ENCODE data around the gene LBH. TPM values are rescaled to one million over a fixed set of nuclear protein-coding genes. Genes with fewer than 3 reads are reported as not detected.

LBH gene
- polyA plus RNA-seq, 1 donor: 32.6 TPM

DNA sequence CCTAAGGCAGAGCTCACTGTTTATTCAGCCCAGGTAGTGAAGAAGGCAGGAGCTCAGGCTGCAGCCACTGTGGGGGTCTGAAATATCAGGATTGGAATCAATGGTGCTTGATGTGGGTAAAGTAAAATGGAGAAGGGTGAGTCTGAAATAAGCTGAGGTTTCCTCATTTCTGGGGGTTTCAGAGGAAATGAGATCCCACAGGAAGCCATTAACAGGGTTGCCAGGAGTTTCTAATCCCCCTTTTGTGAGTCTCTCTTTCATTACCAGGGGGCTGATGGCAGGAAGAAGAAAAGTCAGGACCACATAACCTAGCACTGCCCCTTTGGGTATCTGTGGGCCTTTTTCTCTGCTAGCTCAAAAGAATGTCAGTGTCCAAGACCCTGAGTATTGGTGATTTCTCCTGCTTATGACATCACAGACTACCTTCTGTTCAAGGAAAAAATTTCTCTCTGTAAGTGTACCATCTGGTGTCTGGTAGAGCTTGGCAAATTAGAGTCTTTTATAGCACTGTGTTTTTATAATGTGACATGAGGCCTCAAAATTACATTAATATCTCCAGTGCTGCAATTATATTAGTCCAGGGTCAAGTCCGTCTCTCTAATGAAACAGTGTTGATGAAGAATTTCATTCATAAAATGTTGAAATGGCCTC lies 56.0 kb downstream of the LBH start:
- no peaks in the 10 kb centered on the region for H3K36me3 ChIP-seq (ENCODE audit: control insufficient read depth, insufficient read depth, low read length)
- no peaks in the 10 kb centered on the region for H3K27me3 ChIP-seq (ENCODE audit: control insufficient read depth, insufficient read depth, low read length)
- no peak overlapping the region for H3K27ac ChIP-seq (ENCODE audit: low read length)
- no peak for DNase-seq
- H3K9me3 ChIP-seq (ENCODE audit: control insufficient read depth, low read depth, low read length): no peaks in the 10 kb centered on the region
- no CpG with 5 or more reads among the region's 1 CpG for WGBS (ENCODE audit: insufficient coverage, low lambda C conversion rate)
- no peak overlapping the region for H3K4me3 ChIP-seq (ENCODE audit: low read length)
- no peaks in the 10 kb centered on the region for H3K4me1 ChIP-seq (ENCODE audit: control insufficient read depth, insufficient read depth, low read length)

DNA sequence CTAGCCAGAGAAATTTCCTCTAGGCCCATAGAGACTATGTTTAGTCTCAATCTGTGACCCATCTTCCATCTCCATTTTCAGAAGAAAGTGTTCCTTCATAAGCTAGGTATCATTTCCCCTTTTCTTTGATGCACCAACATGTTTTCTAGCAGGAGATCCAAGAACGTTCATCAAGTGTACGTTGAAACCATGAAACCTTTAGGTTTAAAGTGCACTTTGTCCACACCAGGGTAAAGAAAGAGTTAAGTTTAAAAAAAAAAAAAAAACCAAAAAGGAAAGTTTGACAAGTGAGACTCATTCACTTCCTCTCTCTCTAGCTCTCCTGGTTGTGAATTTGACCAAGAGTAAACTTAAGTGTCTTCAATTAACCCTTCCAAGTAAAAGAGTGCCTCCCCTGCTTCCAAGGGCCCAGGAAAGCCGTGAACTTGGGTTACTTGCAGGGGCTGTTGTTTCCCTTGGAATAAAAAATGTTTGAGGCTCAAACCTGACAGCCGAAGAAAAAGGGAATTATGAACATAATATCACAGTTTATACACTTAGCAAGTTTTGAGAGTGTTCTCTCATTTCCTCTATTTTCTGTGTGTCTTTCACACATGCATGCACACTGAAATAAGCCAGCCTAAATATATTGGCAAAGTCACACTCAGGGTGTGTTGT lies 56.7 kb downstream of the LBH start:
- WGBS (ENCODE audit: insufficient coverage, low lambda C conversion rate): 82% methylated on average over 2 of the region's 4 CpGs
- Histone ChIP-seq H3K4me1 (ENCODE audit: control insufficient read depth, insufficient read depth, low read length) (no peaks in the 10 kb centered on the region), H3K36me3 (ENCODE audit: control insufficient read depth, insufficient read depth, low read length) (no peaks in the 10 kb centered on the region), H3K4me3 (ENCODE audit: low read length) (no peak overlapping the region), H3K27me3 (ENCODE audit: control insufficient read depth, insufficient read depth, low read length) (no peaks in the 10 kb centered on the region), H3K9me3 (ENCODE audit: control insufficient read depth, low read depth, low read length) (no peaks in the 10 kb centered on the region), H3K27ac (ENCODE audit: low read length) (no peak overlapping the region)
- DNase-seq: no peak

DNA sequence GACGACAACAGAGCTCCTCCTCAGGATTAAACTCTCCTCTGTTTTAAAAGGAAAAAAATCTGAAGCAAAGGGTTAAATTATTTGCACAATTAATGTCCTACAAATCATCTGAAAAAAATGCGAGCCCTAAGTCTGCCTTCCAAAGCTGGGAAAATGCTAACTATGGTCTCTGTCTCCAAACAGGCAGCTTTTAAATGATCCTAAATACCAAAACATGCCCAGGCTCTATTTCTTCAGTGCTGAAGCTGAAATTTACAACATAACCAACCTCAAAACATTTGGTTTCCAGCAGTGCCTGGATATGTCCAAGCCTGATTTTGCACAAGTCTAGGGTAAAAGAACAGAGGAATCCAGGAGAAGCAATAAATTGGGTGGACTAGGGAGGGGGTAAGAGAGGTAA lies 57.2 kb downstream of the LBH start:
- no CpG with 5 or more reads among the region's 2 CpGs for WGBS (ENCODE audit: insufficient coverage, low lambda C conversion rate)
- Histone ChIP-seq H3K27me3 (ENCODE audit: control insufficient read depth, insufficient read depth, low read length) (no peaks in the 10 kb centered on the region), H3K9me3 (ENCODE audit: control insufficient read depth, low read depth, low read length) (no peaks in the 10 kb centered on the region), H3K4me1 (ENCODE audit: control insufficient read depth, insufficient read depth, low read length) (no peaks in the 10 kb centered on the region), H3K27ac (ENCODE audit: low read length) (no peak overlapping the region), H3K4me3 (ENCODE audit: low read length) (no peak overlapping the region), H3K36me3 (ENCODE audit: control insufficient read depth, insufficient read depth, low read length) (no peaks in the 10 kb centered on the region)
- no peak for DNase-seq

DNA sequence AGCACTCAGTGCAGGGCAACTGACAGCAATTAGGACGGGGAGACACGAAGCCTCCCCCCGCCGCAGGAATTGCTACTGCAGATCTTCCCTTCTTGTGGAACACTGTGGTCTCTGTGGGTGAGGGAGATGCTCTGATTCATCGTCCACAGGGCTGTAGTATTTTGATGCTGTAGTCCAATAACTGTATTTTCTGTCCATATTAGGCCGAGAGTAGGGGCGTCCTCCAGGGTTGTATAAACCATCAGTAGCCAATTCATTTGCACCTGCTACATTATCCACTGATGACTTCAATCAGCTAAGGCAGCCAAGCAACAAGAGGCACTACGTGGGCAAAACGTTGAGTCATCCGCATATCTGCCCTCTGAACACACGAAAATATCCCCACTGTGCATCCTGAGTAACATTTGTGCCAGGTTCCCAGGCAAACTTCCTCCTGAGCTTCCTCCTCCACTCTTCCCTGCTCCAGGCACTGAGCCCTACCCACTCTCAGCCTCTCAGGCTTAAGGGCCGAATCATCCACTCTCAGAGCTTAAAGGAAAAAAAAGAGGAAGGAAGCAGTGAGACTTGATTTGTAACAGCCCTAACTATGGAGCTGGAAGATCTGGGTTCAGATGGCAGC lies 62.1 kb downstream of the LBH start:
- WGBS (ENCODE audit: insufficient coverage, low lambda C conversion rate): no CpG with 5 or more reads among the region's 12 CpGs
- no peak overlapping the region for H3K4me3 ChIP-seq (ENCODE audit: low read length)
- DNase-seq: no peak
- H3K36me3 ChIP-seq (ENCODE audit: control insufficient read depth, insufficient read depth, low read length): no peaks in the 10 kb centered on the region
- no peaks in the 10 kb centered on the region for H3K9me3 ChIP-seq (ENCODE audit: control insufficient read depth, low read depth, low read length)
- H3K27ac ChIP-seq (ENCODE audit: low read length): no peak overlapping the region
- no peaks in the 10 kb centered on the region for H3K4me1 ChIP-seq (ENCODE audit: control insufficient read depth, insufficient read depth, low read length)
- H3K27me3 ChIP-seq (ENCODE audit: control insufficient read depth, insufficient read depth, low read length): no peaks in the 10 kb centered on the region

DNA sequence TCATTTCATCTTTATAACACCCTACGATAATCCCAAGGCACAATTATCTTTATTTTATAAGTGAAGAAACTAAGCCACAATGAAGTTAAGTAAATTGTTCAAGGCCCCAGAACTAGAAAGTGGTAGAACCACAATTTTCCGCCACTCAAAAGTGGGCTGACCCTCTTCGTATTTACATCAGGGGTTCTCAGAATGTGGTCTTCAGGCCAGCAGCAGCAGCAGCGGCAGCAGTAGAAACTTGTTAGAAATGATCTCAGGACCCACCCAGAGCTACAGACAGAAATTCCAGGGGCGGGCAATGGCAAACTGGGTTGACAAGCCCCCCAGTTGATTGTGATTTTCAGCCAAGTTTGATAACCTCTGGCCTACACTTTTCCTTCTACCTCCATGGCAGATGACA lies 62.8 kb downstream of the LBH start:
- Histone ChIP-seq H3K9me3 (ENCODE audit: control insufficient read depth, low read depth, low read length) (no peaks in the 10 kb centered on the region), H3K27ac (ENCODE audit: low read length) (no peak overlapping the region), H3K4me3 (ENCODE audit: low read length) (no peak overlapping the region), H3K4me1 (ENCODE audit: control insufficient read depth, insufficient read depth, low read length) (no peaks in the 10 kb centered on the region), H3K27me3 (ENCODE audit: control insufficient read depth, insufficient read depth, low read length) (no peaks in the 10 kb centered on the region), H3K36me3 (ENCODE audit: control insufficient read depth, insufficient read depth, low read length) (no peaks in the 10 kb centered on the region)
- no peak for DNase-seq
- WGBS (ENCODE audit: insufficient coverage, low lambda C conversion rate): 80% methylated on average over 1 of the region's 5 CpGs

DNA sequence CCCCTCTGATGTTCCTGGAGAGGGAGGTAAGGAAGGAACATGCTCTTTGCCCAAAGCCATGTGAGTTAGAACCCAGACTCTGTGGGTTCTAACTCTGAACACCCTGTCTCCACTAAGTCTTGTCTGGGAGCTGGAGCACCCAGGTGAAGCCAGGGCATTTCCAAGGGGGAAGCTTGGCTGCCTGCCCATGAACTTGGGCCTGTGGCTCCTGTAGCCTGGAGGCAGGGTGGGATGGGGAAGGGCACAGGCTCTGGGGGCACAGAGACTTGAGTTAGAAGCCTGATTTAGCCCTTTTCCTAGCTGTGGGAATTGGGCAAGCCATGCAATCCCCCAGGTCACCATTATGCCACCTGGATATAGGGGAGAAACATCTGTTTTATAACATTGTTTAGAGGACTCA lies 65.2 kb downstream of the LBH start:
- H3K27ac ChIP-seq (ENCODE audit: low read length): no peak overlapping the region
- H3K9me3 ChIP-seq (ENCODE audit: control insufficient read depth, low read depth, low read length): no peaks in the 10 kb centered on the region
- H3K4me1 ChIP-seq (ENCODE audit: control insufficient read depth, insufficient read depth, low read length): peaks cover 3% of the 10 kb centered on the region
- DNase-seq: no peak
- H3K27me3 ChIP-seq (ENCODE audit: control insufficient read depth, insufficient read depth, low read length): no peaks in the 10 kb centered on the region
- H3K36me3 ChIP-seq (ENCODE audit: control insufficient read depth, insufficient read depth, low read length): no peaks in the 10 kb centered on the region
- no peak overlapping the region for H3K4me3 ChIP-seq (ENCODE audit: low read length)

DNA sequence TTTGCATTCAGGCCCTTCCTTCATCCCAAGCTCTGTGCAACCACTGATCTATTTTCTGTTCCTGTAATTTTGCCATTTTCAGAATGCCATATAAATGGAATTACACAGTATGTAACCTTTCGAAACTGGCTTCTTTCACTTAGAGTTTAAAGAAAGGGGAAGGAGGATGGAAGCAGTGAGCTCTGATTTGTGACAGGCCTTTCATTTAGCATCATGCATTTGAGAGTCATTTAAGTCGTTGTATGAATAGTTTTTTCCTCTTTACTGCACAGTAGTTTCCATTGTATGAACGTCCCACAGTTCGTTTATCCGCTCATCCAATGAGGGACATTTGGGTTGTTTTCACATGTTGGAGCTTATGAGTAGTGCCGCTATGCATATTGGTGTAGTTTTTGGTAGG lies 67.0 kb downstream of the LBH start:
- 92% methylated on average over 4 of the region's 6 CpGs for WGBS (ENCODE audit: insufficient coverage, low lambda C conversion rate)
- Histone ChIP-seq H3K4me3 (ENCODE audit: low read length) (no peak overlapping the region), H3K27me3 (ENCODE audit: control insufficient read depth, insufficient read depth, low read length) (no peaks in the 10 kb centered on the region), H3K4me1 (ENCODE audit: control insufficient read depth, insufficient read depth, low read length) (peaks cover 3% of the 10 kb centered on the region), H3K9me3 (ENCODE audit: control insufficient read depth, low read depth, low read length) (no peaks in the 10 kb centered on the region), H3K36me3 (ENCODE audit: control insufficient read depth, insufficient read depth, low read length) (no peaks in the 10 kb centered on the region), H3K27ac (ENCODE audit: low read length) (no peak overlapping the region)
- DNase-seq: no peak

DNA sequence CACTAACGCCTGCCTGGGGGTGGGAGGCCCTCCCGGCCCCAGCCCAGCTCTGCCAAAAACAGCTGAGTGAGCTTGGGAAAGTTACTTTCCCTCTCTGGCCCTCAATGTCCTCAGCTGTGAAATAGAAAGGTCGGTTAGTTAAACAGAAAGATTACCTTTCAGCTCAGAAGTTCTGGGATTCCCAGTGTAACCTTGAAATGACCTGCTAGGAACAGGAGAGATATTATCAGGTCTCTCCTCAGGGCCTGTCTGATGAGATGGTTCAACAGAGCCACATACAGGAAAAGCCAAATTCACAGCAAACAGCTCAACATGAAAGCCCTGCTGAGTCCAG lies 68.8 kb downstream of the LBH start:
- Histone ChIP-seq H3K27me3 (ENCODE audit: control insufficient read depth, insufficient read depth, low read length) (no peaks in the 10 kb centered on the region), H3K27ac (ENCODE audit: low read length) (peak overlapping the region; percentile 10), H3K36me3 (ENCODE audit: control insufficient read depth, insufficient read depth, low read length) (no peaks in the 10 kb centered on the region), H3K4me1 (ENCODE audit: control insufficient read depth, insufficient read depth, low read length) (peaks cover 3% of the 10 kb centered on the region), H3K9me3 (ENCODE audit: control insufficient read depth, low read depth, low read length) (peaks cover 3% of the 10 kb centered on the region), H3K4me3 (ENCODE audit: low read length) (no peak overlapping the region)
- no peak for DNase-seq
- no CpG with 5 or more reads among the region's 3 CpGs for WGBS (ENCODE audit: insufficient coverage, low lambda C conversion rate)

DNA sequence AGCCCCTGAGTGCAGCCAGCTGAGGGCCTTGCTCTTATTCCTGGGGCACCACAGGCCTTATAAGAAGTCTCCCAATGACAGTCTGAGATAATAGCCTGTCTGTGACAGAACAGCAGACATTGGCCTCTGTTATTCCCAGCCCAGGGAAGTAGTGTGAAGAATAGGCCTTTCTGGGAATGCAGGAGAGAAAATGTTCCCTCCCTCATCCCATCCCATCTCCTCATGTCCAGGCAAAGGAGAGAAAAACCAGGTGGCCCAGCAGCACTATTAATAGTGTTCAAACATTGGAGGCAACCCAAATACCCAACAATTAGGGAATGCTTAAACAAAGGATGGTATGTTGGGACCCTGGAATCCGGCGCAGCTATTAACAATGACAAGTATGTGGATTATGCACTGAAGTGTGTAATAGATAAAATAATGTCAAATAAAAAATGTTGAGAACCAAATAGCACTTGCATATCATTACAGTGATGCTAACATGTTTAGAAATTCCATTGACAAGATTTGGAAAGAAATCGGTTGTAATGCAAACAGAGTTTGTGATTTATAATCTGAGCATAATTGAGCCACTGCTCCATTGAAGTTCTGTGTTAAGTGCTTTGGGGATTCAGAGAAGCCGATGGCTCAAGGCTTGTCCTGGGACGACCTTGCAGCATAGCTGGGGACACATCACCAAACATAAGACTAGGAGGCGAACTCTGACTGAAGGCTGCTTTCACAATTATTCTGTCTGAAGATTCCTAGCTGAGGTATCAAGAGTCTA lies 69.3 kb downstream of the LBH start:
- peak; percentile 24 to 53 for DNase-seq
- H3K27ac ChIP-seq (ENCODE audit: low read length): peak overlapping the region; percentile 10
- WGBS (ENCODE audit: insufficient coverage, low lambda C conversion rate): 60% methylated on average over 1 of the region's 6 CpGs

DNA sequence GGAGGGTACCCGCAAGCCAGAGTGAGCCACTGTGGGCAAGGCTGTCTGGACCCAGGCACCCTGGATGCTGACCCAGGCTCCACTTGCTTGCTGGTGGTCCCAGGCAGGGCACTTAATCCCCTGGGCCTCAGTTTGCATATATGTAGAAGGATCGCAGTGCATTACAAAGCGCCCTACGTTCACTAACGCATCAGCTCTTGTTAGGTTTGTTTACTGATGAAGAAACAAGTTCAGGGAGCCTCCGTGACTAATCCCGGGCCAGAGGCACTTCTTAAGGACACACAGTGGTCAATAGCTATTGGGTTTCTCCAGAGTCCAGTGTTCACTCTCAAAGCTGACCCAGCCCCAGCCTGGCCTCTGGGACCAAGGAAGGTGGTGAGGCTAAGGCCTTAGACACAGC lies 70.2 kb downstream of the LBH start:
- no peak overlapping the region for H3K4me3 ChIP-seq (ENCODE audit: low read length)
- H3K27me3 ChIP-seq (ENCODE audit: control insufficient read depth, insufficient read depth, low read length): no peaks in the 10 kb centered on the region
- no CpG with 5 or more reads among the region's 7 CpGs for WGBS (ENCODE audit: insufficient coverage, low lambda C conversion rate)
- H3K4me1 ChIP-seq (ENCODE audit: control insufficient read depth, insufficient read depth, low read length): peaks cover 3% of the 10 kb centered on the region
- H3K36me3 ChIP-seq (ENCODE audit: control insufficient read depth, insufficient read depth, low read length): no peaks in the 10 kb centered on the region
- DNase-seq: no peak
- peaks cover 3% of the 10 kb centered on the region for H3K9me3 ChIP-seq (ENCODE audit: control insufficient read depth, low read depth, low read length)
- H3K27ac ChIP-seq (ENCODE audit: low read length): peak overlapping the region; percentile 5

More for the DNA sequence above, 69.3 kb downstream of the LBH start:
- Histone ChIP-seq H3K4me1 (ENCODE audit: control insufficient read depth, insufficient read depth, low read length) (peaks cover 3% of the 10 kb centered on the region), H3K27me3 (ENCODE audit: control insufficient read depth, insufficient read depth, low read length) (no peaks in the 10 kb centered on the region), H3K9me3 (ENCODE audit: control insufficient read depth, low read depth, low read length) (peaks cover 3% of the 10 kb centered on the region), H3K4me3 (ENCODE audit: low read length) (no peak overlapping the region), H3K36me3 (ENCODE audit: control insufficient read depth, insufficient read depth, low read length) (no peaks in the 10 kb centered on the region)
